Peyer's patch (tissue), 4 donors: Measurements from ENCODE around the gene ITLN2. TPM values are rescaled to one million over a fixed set of nuclear protein-coding genes. Genes with fewer than 3 reads are reported as not detected.
"Not testable (repeated sequence)": the region's sequence is repeated elsewhere in the genome, so short reads cannot be mapped to it uniquely, and the experiment has no call there.

Source experiments
- DNase-seq, 3 donors: peaks; one replicate each; pipeline ENCODE4 v3.0.0-alpha.2; 2017 to 2019
- H3K27ac ChIP-seq, 4 donors: fragments of 200-600 bp; sonication (generic); one replicate each; pipeline ENCODE4 v1.5.1; 2016 to 2019
- H3K27me3 ChIP-seq, 2 donors: fragments of 200-600 bp; sonication (generic); one replicate each; pipeline ENCODE4 v1.5.1; 2019
- H3K36me3 ChIP-seq, 3 donors: fragments of 200-600 bp; sonication (generic); one replicate each; pipeline ENCODE4 v1.5.1; 2016 to 2019
- H3K4me1 ChIP-seq, 4 donors: fragments of 200-600 bp; sonication (generic); one replicate each; pipeline ENCODE4 v1.5.1; 2016 to 2019
- H3K4me3 ChIP-seq, 4 donors: fragments of 200-600 bp; sonication (generic); 1 replicate in 3 of 4; 2 replicates in 1 of 4; pipeline ENCODE4 v1.5.1; 2016 to 2019; ENCODE audit warnings: mild to moderate bottlenecking in 1 of 4
- H3K9me3 ChIP-seq, 4 donors: fragments of 200-600 bp; sonication (generic); one replicate each; pipeline ENCODE4 v1.5.1; 2016 to 2019; ENCODE audit warnings: mild to moderate bottlenecking in 1 of 4
- CTCF ChIP-seq, 6 experiments: fragments of 450-650 bp in 4 of 6; fragments of 200-600 bp in 2 of 6; sonication (generic) in 1 of 6; IDR thresholded peaks; one replicate each; pipeline ENCODE4 v1.5.1; 2017 to 2019; ENCODE audit warnings: antibody characterized with exemption in 6 of 6, mild to moderate bottlenecking in 3 of 6, moderate library complexity in 1 of 6
- POLR2A ChIP-seq, 2 donors: fragments of 450-650 bp; IDR thresholded peaks; one replicate each; pipeline ENCODE4 v1.5.1; 2017; ENCODE audit warnings: antibody characterized with exemption in 2 of 2, mild to moderate bottlenecking in 2 of 2, moderate library complexity in 2 of 2
- total RNA-seq, 4 donors: library from RNA; depleted of rRNA; stranded (reverse); fragments of >200 nt; gene quantifications; one replicate each; pipeline ENCODE4 v1.1.0, GENCODE V29; 2016

The ITLN2 gene
- total RNA-seq, 4 donors from 2014 or later = 37.0 to 76.7 (median 54.1) TPM

DNA sequence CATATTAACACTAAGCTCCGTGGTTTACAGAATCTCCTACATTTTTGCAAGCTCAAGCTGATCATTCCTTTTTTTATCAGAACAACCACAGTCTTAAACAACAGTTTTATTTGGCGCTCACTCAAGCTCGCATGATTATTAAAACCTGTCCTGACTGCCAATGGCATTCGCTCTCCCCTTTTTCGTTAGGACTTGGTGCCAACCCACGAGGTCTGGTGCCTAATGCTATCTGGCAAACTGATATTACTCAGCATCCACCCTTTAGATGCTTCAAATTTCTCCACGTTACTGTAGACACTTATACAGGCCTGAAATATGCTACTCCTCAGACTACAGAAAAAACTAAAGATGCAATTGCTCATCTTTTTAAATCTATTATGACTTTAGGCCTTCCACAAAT lies 46.6 kb downstream of the ITLN2 start:
- DNase-seq = no peak
- TF ChIP-seq CTCF (IDR thresholded peaks at IDR 0.05) (no peak), POLR2A (IDR thresholded peaks at IDR 0.05) (no peak)
- no peaks in the 10 kb centered on the region for H3K36me3 ChIP-seq
- H3K27me3 ChIP-seq = no peaks in the 10 kb centered on the region
- H3K4me3 ChIP-seq = no peak overlapping the region
- no peaks in the 10 kb centered on the region for H3K9me3 ChIP-seq
- H3K27ac ChIP-seq = no peak overlapping the region
- no peaks in the 10 kb centered on the region for H3K4me1 ChIP-seq

- H3K27me3 ChIP-seq = no peaks in the 10 kb centered on the region
- DNase-seq = no peak
- TF ChIP-seq POLR2A (IDR thresholded peaks at IDR 0.05) = no peak
- H3K4me3 ChIP-seq = no peak overlapping the region
- no peaks in the 10 kb centered on the region for H3K9me3 ChIP-seq
- no peaks in the 10 kb centered on the region for H3K4me1 ChIP-seq
- H3K27ac ChIP-seq = no peak overlapping the region
- no peaks in the 10 kb centered on the region for H3K36me3 ChIP-seq
Observed at GRCh38 chr1:160905617-160905989, 49.0 kb downstream of the ITLN2 start.

- TF ChIP-seq POLR2A (IDR thresholded peaks at IDR 0.05) = no peak
- TF ChIP-seq CTCF (IDR thresholded peaks at IDR 0.05) = no peak
- no peak for DNase-seq
- Histone ChIP-seq H3K9me3 (no peaks in the 10 kb centered on the region), H3K27ac (no peak overlapping the region), H3K4me3 (no peak overlapping the region), H3K36me3 (no peaks in the 10 kb centered on the region), H3K4me1 (no peaks in the 10 kb centered on the region), H3K27me3 (no peaks in the 10 kb centered on the region)
Observed at GRCh38 chr1:160904783-160905616, 49.6 kb downstream of the ITLN2 start.

GRCh38 chr1:160902251-160902650 lies 52.4 kb downstream of the ITLN2 start:
- not testable (repeated sequence) for DNase-seq, H3K36me3 ChIP-seq, H3K27ac ChIP-seq, H3K9me3 ChIP-seq, H3K4me3 ChIP-seq, H3K4me1 ChIP-seq, H3K27me3 ChIP-seq

DNA sequence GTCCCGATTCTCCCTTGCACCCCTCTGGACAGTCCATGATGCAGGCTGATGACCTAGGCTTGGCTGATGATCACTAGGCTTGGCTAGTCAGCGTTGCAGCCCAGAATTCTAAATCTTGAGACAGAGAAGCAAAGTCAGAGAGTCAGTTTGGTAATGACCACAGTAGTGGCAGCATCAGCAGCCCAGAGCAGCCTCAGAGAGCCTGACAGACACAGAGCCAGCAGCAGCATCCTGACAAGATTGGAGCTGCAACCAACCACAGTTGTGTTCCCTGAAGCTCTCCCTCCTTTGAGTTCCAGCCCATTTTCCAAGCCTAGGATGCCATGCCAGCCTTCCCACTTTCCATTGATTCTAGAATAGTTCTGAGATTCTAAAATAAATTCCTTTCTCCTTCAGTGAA lies 52.8 kb downstream of the ITLN2 start:
- TF ChIP-seq CTCF (IDR thresholded peaks at IDR 0.05) (no peak), POLR2A (IDR thresholded peaks at IDR 0.05) (no peak)
- H3K27me3 ChIP-seq = no peaks in the 10 kb centered on the region
- H3K9me3 ChIP-seq = no peaks in the 10 kb centered on the region
- H3K36me3 ChIP-seq = no peaks in the 10 kb centered on the region
- no peak for DNase-seq
- H3K27ac ChIP-seq = no peak overlapping the region
- no peak overlapping the region for H3K4me3 ChIP-seq
- no peaks in the 10 kb centered on the region for H3K4me1 ChIP-seq

GRCh38 chr1:160900683-160901082 lies 53.9 kb downstream of the ITLN2 start:
- not testable (repeated sequence) for H3K4me3 ChIP-seq, H3K36me3 ChIP-seq, H3K27me3 ChIP-seq, H3K27ac ChIP-seq, H3K4me1 ChIP-seq, DNase-seq, H3K9me3 ChIP-seq

Other genes starting within 250 kb of the ITLN2 start
- gene CD48, start 243.0 kb downstream of the ITLN2 start, total RNA-seq = 10 to 100 TPM in 2 of 4 donors, 1 to 10 TPM in 2; 1.4 to 84.2 (median 9.9) TPM
- 1 to 10 TPM; 2.5 to 3.9 (median 2.7) TPM for gene SLAMF7, start 215.6 kb downstream of the ITLN2 start, total RNA-seq
- 10 to 100 TPM in 1 of 4 donors, 1 to 10 TPM in 3; 1.6 to 39.6 (median 3.6) TPM for gene LY9, start 158.6 kb downstream of the ITLN2 start, total RNA-seq
- 1 to 10 TPM in 2 of 4 donors, under 1 TPM in 1, not detected in 1; 0.80 to 2.8 (median 1.3) TPM for gene CD244, start 91.9 kb downstream of the ITLN2 start, total RNA-seq
- gene ITLN1, start 69.6 kb downstream of the ITLN2 start, total RNA-seq = 10 to 100 TPM; 14.4 to 45.0 (median 24.5) TPM
- gene F11R, start 66.3 kb upstream of the ITLN2 start, total RNA-seq = 100 to 1,000 TPM in 3 of 4 donors, 10 to 100 TPM in 1; 28.9 to 138 (median 110) TPM
- gene TSTD1, start 84.2 kb upstream of the ITLN2 start, total RNA-seq = 100 to 1,000 TPM in 1 of 4 donors, 10 to 100 TPM in 3; 33.0 to 152 (median 78.8) TPM
- gene USF1, start 91.2 kb upstream of the ITLN2 start, total RNA-seq = 100 to 1,000 TPM in 1 of 4 donors, 10 to 100 TPM in 3; 72.0 to 119 (median 98.2) TPM
- 10 to 100 TPM in 1 of 4 donors, 1 to 10 TPM in 3; 5.1 to 31.4 (median 6.7) TPM for gene ARHGAP30, start 115.1 kb upstream of the ITLN2 start, total RNA-seq
- 1 to 10 TPM in 3 of 4 donors, under 1 TPM in 1; 0.54 to 2.5 (median 1.6) TPM for gene NECTIN4, start 134.7 kb upstream of the ITLN2 start, total RNA-seq
- 1 to 10 TPM in 3 of 4 donors, not detected in 1; 2.1 to 4.8 (median 2.4) TPM for gene KLHDC9, start 143.6 kb upstream of the ITLN2 start, total RNA-seq
- gene PFDN2, start 163.2 kb upstream of the ITLN2 start, total RNA-seq = 10 to 100 TPM; 11.6 to 68.5 (median 15.2) TPM
- 100 to 1,000 TPM in 3 of 4 donors, 10 to 100 TPM in 1; 54.5 to 148 (median 120) TPM for gene NIT1, start 163.3 kb upstream of the ITLN2 start, total RNA-seq
- 10 to 100 TPM; 23.0 to 48.7 (median 31.4) TPM for gene DEDD, start 177.9 kb upstream of the ITLN2 start, total RNA-seq
- 10 to 100 TPM; 36.9 to 82.5 (median 61.7) TPM for gene UFC1, start 199.2 kb upstream of the ITLN2 start, total RNA-seq
- 10 to 100 TPM; 11.6 to 52.8 (median 39.0) TPM for gene USP21, start 204.7 kb upstream of the ITLN2 start, total RNA-seq
- gene PPOX, start 211.6 kb upstream of the ITLN2 start, total RNA-seq = 10 to 100 TPM in 3 of 4 donors, 1 to 10 TPM in 1; 9.5 to 38.0 (median 20.9) TPM
- gene B4GALT3, start 222.7 kb upstream of the ITLN2 start, total RNA-seq = 10 to 100 TPM; 25.2 to 34.1 (median 29.4) TPM
- 10 to 100 TPM in 1 of 4 donors, 1 to 10 TPM in 2, under 1 TPM in 1; 0.18 to 65.2 (median 1.9) TPM for gene ADAMTS4, start 244.2 kb upstream of the ITLN2 start, total RNA-seq
- 100 to 1,000 TPM; 157 to 192 (median 176) TPM for gene NDUFS2, start 247.6 kb upstream of the ITLN2 start, total RNA-seq